Right lobe of liver (tissue), 4 donors: ENCODE results near the gene PTOV1.

Experiments
- POLR2A ChIP-seq: fragments of 450-650 bp; IDR thresholded peaks from one replicate; pipeline ENCODE4 v1.6.1; 2017; ENCODE audit warnings: antibody characterized with exemption, mild to moderate bottlenecking
- TF ChIP-seq, protein P1 (sequence below), 4 donors: fragments of 200-600 bp in 3 of 4; fragments of 450-650 bp in 1 of 4; IDR thresholded peaks; one replicate each; pipeline versions ENCODE4 v1.5.1 to v1.8.0; 2016 to 2022; ENCODE audit warnings: antibody characterized with exemption in 4 of 4, mild to moderate bottlenecking in 2 of 4
- donor health status: DM: no; HTN: no; CAD: no.
- donor health status: DM: no; HTN: no; CAD: no.
- donor health status: DM: no; HTN: yes; CAD: no.

DNA sequence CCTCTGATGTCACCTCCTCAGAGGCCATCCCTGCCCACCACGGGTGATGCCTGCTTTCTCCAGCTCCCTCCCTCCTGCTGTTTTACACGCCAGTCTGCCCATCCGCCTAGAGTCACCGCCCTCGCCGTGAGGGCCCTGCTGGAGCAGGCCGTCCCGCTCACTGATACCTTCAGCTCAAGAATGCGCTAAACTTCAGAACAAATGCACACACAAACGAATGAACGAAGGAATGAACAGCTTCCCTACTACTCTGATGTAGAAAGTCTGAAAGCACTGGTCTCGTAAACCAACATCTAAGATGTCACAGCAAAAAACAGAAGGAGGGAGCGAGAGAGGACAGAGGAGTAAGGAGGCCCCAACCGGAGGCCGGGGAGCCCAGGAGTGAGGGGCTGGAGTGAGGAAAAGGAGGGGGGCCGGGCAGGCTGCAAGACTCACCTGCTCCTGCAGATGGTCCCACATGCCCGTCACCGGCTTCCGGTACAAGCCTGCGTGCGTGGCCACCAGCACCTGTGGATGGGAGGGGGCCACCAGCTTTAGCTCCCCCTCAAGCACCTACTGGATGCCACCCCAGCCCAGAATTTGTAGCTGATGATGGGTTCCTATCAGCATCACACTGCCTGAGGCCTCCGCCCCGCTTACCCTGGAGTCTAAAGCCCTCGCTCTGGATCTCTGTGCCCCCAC lies 12.4 kb downstream of the PTOV1 start:
- TF ChIP-seq, protein P1, sequence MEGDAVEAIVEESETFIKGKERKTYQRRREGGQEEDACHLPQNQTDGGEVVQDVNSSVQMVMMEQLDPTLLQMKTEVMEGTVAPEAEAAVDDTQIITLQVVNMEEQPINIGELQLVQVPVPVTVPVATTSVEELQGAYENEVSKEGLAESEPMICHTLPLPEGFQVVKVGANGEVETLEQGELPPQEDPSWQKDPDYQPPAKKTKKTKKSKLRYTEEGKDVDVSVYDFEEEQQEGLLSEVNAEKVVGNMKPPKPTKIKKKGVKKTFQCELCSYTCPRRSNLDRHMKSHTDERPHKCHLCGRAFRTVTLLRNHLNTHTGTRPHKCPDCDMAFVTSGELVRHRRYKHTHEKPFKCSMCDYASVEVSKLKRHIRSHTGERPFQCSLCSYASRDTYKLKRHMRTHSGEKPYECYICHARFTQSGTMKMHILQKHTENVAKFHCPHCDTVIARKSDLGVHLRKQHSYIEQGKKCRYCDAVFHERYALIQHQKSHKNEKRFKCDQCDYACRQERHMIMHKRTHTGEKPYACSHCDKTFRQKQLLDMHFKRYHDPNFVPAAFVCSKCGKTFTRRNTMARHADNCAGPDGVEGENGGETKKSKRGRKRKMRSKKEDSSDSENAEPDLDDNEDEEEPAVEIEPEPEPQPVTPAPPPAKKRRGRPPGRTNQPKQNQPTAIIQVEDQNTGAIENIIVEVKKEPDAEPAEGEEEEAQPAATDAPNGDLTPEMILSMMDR (IDR thresholded peaks at IDR 0.05) = no peak
- TF ChIP-seq POLR2A = no peak
